Keratinocyte (primary cell): ENCODE results near the gene DPH6. TPM values are rescaled to one million over a fixed set of nuclear protein-coding genes. Genes with fewer than 3 reads are reported as not detected.
A peak's percentile ranks its signal among the peaks of the same experiment; 100 is the strongest.
"Not testable (repeated sequence)": the region's sequence is repeated elsewhere in the genome, so short reads cannot be mapped to it uniquely, and the experiment has no call there.

ENCODE experiments used
- DNase-seq: peaks from one replicate; pipeline ENCODE4 v3.0.0-alpha.2; 2011; ENCODE audit warnings: low read depth, missing footprints, low spot score
- FAIRE-seq: peaks from 2 replicates; lab custom pipeline; 2011; peaks lifted over from hg19 to GRCh38; lab: Jason Lieb, UNC
- H2AFZ ChIP-seq: 2 replicates; pipeline ENCODE4 v1.6.0; 2012; ENCODE audit warnings: low read length, control low read depth, inconsistent platforms; ENCODE audit not compliant: control insufficient read depth
- H3K27ac ChIP-seq: 2 replicates; pipeline ENCODE4 v1.5.1; 2011; ENCODE audit warnings: low read length; ENCODE audit not compliant: control insufficient read depth, insufficient read depth
- H3K27me3 ChIP-seq: 3 replicates; pipeline ENCODE4 v1.6.0; 2011; ENCODE audit warnings: low read length; ENCODE audit not compliant: control insufficient read depth, insufficient read depth; ENCODE audit errors: extremely low read depth
- H3K36me3 ChIP-seq, 2 experiments: 2 replicates in 1 of 2; 3 replicates in 1 of 2; pipeline ENCODE4 v1.5.1; 2011; ENCODE audit warnings: low read length in 2 of 2, mild to moderate bottlenecking in 1 of 2; ENCODE audit not compliant: control insufficient read depth in 2 of 2, insufficient read depth in 2 of 2; ENCODE audit errors: extremely low read depth in 1 of 2
- H3K4me1 ChIP-seq: 3 replicates; pipeline ENCODE4 v1.5.1; 2011; ENCODE audit warnings: low read length; ENCODE audit not compliant: control insufficient read depth, insufficient read depth; ENCODE audit errors: extremely low read depth
- H3K4me2 ChIP-seq: 3 replicates; pipeline ENCODE4 v1.6.0; 2011; ENCODE audit warnings: low read depth, low read length; ENCODE audit not compliant: control insufficient read depth, insufficient read depth; ENCODE audit errors: extremely low read depth
- H3K4me3 ChIP-seq, 3 experiments: fragments of 200-600 bp in 1 of 3; sonication (generic) in 1 of 3; 2 replicates in 2 of 3; 3 replicates in 1 of 3; pipeline ENCODE4 v1.5.1; 2011 to 2016; ENCODE audit warnings: low read length in 3 of 3, mild to moderate bottlenecking in 3 of 3, control low read depth in 2 of 3, inconsistent platforms in 1 of 3, low read depth in 1 of 3, mixed read lengths in 1 of 3, mixed run types in 1 of 3, moderate library complexity in 1 of 3; ENCODE audit not compliant: control insufficient read depth in 2 of 3, insufficient read depth in 2 of 3; ENCODE audit errors: extremely low read depth in 1 of 3
- H3K79me2 ChIP-seq: 2 replicates; pipeline ENCODE4 v1.6.0; 2012; ENCODE audit warnings: low read length; ENCODE audit not compliant: control insufficient read depth, insufficient read depth
- H3K9ac ChIP-seq: 3 replicates; pipeline ENCODE4 v1.6.0; 2011; ENCODE audit warnings: low read length; ENCODE audit not compliant: control insufficient read depth, insufficient read depth; ENCODE audit errors: extremely low read depth
- H3K9me1 ChIP-seq: 3 replicates; pipeline ENCODE4 v1.6.0; 2011; ENCODE audit warnings: low read length; ENCODE audit not compliant: control insufficient read depth, insufficient read depth; ENCODE audit errors: extremely low read depth
- H3K9me3 ChIP-seq: 2 replicates; pipeline ENCODE4 v1.5.1; 2012; ENCODE audit warnings: low read depth, low read length; ENCODE audit not compliant: control insufficient read depth
- H4K20me1 ChIP-seq: 3 replicates; pipeline ENCODE4 v1.6.0; 2011; ENCODE audit warnings: low read length; ENCODE audit not compliant: control insufficient read depth, insufficient read depth; ENCODE audit errors: extremely low read depth
- CTCF ChIP-seq, 3 experiments: IDR thresholded peaks in 1 of 3; conservative IDR thresholded peaks in 1 of 3; optimal IDR thresholded peaks in 1 of 3; 2 replicates in 2 of 3; 3 replicates in 1 of 3; pipeline versions ENCODE3 to v1.5.1; 2011; ENCODE audit warnings: low read length in 3 of 3, mild to moderate bottlenecking in 3 of 3, moderate library complexity in 2 of 3, control low read depth in 1 of 3, inconsistent platforms in 1 of 3; ENCODE audit not compliant: insufficient read depth in 2 of 3; ENCODE audit errors: extremely low read depth in 1 of 3
- EZH2 ChIP-seq: IDR thresholded peaks from one replicate; pipeline ENCODE4 v1.6.1; 2012; ENCODE audit warnings: inconsistent platforms, mild to moderate bottlenecking, low read length, moderate library complexity
- dilution Hi-C: fragments of 300-500 bp; cut with MboI; formaldehyde crosslinking; loops from one replicate; pipeline ENCODE4 v1.7.0; 2020; ENCODE audit warnings: low sequenced_read_pairs; ENCODE audit not compliant: extremely low pct_ligation_motif_present
- polyA plus RNA-seq, 5 experiments: library from polyadenylated mRNA; depleted of rRNA in 3 of 5; stranded (reverse) in 3 of 5; stranded (forward) in 1 of 5; unstranded in 1 of 5; fragments of >200 nt; gene quantifications; 1 replicate in 1 of 5; 2 replicates in 3 of 5; 3 replicates in 1 of 5; pipeline versions ENCODE4 v1.2.1 to v1.2.3, GENCODE V29; 2011 to 2012; ENCODE audit warnings: missing spikeins in 2 of 5, low read depth in 1 of 5, low replicate concordance in 1 of 5

Gene DPH6
- polyA plus RNA-seq, 1 donor (not counting 4 experiments of a cell fraction or from before 2014, with no cell fraction given): 13.6 TPM

GRCh38 chr15:35379972-35380371 is 166.0 kb downstream of the DPH6 start:
- DNase-seq (peak; percentile 7), FAIRE-seq (peak; percentile 86)
- TF ChIP-seq CTCF (optimal IDR thresholded peaks at IDR 0.05 in 1 of 3, IDR thresholded peaks at IDR 0.05 in 1 of 3, conservative IDR thresholded peaks at IDR 0.05 in 1 of 3; ENCODE audit: extremely low read depth in 1 of 3, insufficient read depth in 2 of 3, low read length in 3 of 3) (no peak), EZH2 (no peak)
- Histone ChIP-seq H3K4me3 (no peak overlapping the region), H4K20me1 (no peaks in the 10 kb centered on the region), H3K9me1 (no peaks in the 10 kb centered on the region), H3K4me1 (no peaks in the 10 kb centered on the region), H3K4me2 (no peak overlapping the region), H3K36me3 (no peaks in the 10 kb centered on the region), H3K9me3 (no peaks in the 10 kb centered on the region), H3K27me3 (no peaks in the 10 kb centered on the region), H3K27ac (no peak overlapping the region), H2AFZ (peak overlapping the region; percentile 21), H3K79me2 (no peaks in the 10 kb centered on the region), H3K9ac (no peak overlapping the region)
- dilution Hi-C loops: no loop called here

GRCh38 chr15:35378454-35378853 is 167.5 kb downstream of the DPH6 start:
- H3K36me3 ChIP-seq, H3K27ac ChIP-seq, H3K9me1 ChIP-seq, DNase-seq, H3K27me3 ChIP-seq, H3K4me2 ChIP-seq, H3K4me1 ChIP-seq, H3K9ac ChIP-seq, H2AFZ ChIP-seq, H3K4me3 ChIP-seq, FAIRE-seq, dilution Hi-C loops, H3K79me2 ChIP-seq, H4K20me1 ChIP-seq, H3K9me3 ChIP-seq: not testable (repeated sequence)

GRCh38 chr15:35376707-35377106 is 169.3 kb downstream of the DPH6 start:
- H3K9me1 ChIP-seq: no peaks in the 10 kb centered on the region
- H3K4me1 ChIP-seq: no peaks in the 10 kb centered on the region
- no peaks in the 10 kb centered on the region for H3K9me3 ChIP-seq
- H3K79me2 ChIP-seq: no peaks in the 10 kb centered on the region
- no peak overlapping the region for H3K9ac ChIP-seq
- no peak overlapping the region for H2AFZ ChIP-seq
- H3K36me3 ChIP-seq: peaks cover 0 to 2% of the 10 kb centered on the region in 2 experiments
- dilution Hi-C loops: no loop called here
- FAIRE-seq (no peak), DNase-seq (no peak)
- no peaks in the 10 kb centered on the region for H4K20me1 ChIP-seq
- H3K27me3 ChIP-seq: no peaks in the 10 kb centered on the region
- H3K27ac ChIP-seq: no peak overlapping the region
- no peak for TF ChIP-seq EZH2
- no peak for TF ChIP-seq CTCF (optimal IDR thresholded peaks at IDR 0.05 in 1 of 3, IDR thresholded peaks at IDR 0.05 in 1 of 3, conservative IDR thresholded peaks at IDR 0.05 in 1 of 3; ENCODE audit: extremely low read depth in 1 of 3, insufficient read depth in 2 of 3, low read length in 3 of 3)
- no peak overlapping the region for H3K4me2 ChIP-seq
- H3K4me3 ChIP-seq: no peak overlapping the region
